IPS-20b (cell line): Measurements from ENCODE around the gene RNF212.

ENCODE experiments used
- H3K27ac ChIP-seq: one replicate; pipeline ENCODE4 v1.5.1; 2013; ENCODE audit warnings: low read length
- H3K27me3 ChIP-seq: 2 replicates; pipeline ENCODE4 v1.6.1; 2013; ENCODE audit warnings: mild to moderate bottlenecking, low read length, inconsistent platforms; ENCODE audit not compliant: insufficient read depth
- H3K36me3 ChIP-seq: 2 replicates; pipeline ENCODE4 v1.6.1; 2013; ENCODE audit warnings: low read depth, mild to moderate bottlenecking, inconsistent platforms, low read length, moderate library complexity; ENCODE audit not compliant: insufficient read depth
- H3K4me1 ChIP-seq: 2 replicates; pipeline ENCODE4 v1.6.1; 2013; ENCODE audit warnings: mild to moderate bottlenecking, control low read depth, inconsistent platforms, low read length, moderate library complexity; ENCODE audit not compliant: insufficient read depth
- H3K4me3 ChIP-seq: 2 replicates; pipeline ENCODE4 v1.5.1; 2013; ENCODE audit warnings: mild to moderate bottlenecking, low read length, inconsistent platforms
- H3K9ac ChIP-seq: 2 replicates; pipeline ENCODE4 v1.6.1; 2013; ENCODE audit warnings: low read depth, mild to moderate bottlenecking, inconsistent platforms, low read length, moderate library complexity
- H3K9me3 ChIP-seq: 2 replicates; pipeline ENCODE4 v1.6.1; 2013; ENCODE audit warnings: mild to moderate bottlenecking, low read depth, low read length, inconsistent platforms; ENCODE audit not compliant: insufficient read depth

The RNF212 gene, protein sequence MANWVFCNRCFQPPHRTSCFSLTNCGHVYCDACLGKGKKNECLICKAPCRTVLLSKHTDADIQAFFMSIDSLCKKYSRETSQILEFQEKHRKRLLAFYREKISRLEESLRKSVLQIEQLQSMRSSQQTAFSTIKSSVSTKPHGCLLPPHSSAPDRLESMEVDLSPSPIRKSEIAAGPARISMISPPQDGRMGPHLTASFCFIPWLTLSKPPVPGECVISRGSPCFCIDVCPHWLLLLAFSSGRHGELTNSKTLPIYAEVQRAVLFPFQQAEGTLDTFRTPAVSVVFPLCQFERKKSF

DNA sequence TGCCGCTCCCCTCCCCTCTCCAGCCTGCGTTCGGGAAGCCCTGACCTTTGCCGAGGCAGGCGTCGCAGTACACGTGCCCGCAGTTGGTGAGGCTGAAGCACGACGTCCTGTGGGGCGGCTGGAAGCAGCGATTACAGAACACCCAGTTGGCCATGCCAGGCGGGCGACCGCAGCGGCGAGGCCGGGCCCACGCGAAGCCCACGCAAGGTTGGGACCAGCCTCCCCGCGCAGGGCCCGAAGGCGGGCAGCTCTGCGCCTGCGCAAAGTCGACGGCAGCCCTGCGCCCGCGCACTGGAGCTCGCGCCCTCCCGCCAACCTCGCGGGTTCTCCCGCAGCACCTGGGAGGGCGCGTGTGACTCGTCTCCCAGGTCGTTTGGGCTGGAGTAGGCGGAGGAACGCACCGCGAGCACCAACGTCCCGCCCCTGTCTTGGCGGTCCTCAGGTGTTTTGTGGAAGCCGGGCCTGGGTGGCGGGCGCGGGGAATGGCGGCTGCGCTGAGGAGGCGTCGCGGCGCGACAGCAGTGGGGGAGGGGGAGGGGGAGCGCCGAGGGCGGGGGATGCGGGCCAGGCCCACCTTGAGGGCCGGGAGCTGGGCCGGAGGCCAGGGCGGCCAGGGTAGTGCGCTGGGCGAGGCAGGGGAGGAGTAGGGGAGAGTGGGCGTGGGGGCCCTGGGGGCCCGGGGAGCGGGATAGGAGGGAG, at the start of gene RNF212:
Gene RNF212, minus strand, starts transcription at position 254 of the 699 bp plus-strand sequence. Its CDS starts 100 bp downstream, at position 154.
- no peak within 1 kb of the TSS for H3K9ac ChIP-seq
- H3K27ac ChIP-seq: no peak within 1 kb of the TSS
- peak within 1 kb of the TSS; percentile 55; the same call in 1 of the 2 replicates for H3K4me3 ChIP-seq

GRCh38 chr4:1160351-1160750, 47.0 kb upstream of the RNF212 start:
- peaks cover under 1% of the 10 kb centered on the region for H3K27me3 ChIP-seq
- no peak overlapping the region for H3K27ac ChIP-seq
- no peak overlapping the region for H3K9ac ChIP-seq
- peaks cover 12% of the 10 kb centered on the region for H3K9me3 ChIP-seq
- no peak overlapping the region for H3K4me3 ChIP-seq
- H3K36me3 ChIP-seq: no peaks in the 10 kb centered on the region
- H3K4me1 ChIP-seq: no peaks in the 10 kb centered on the region

More for the DNA sequence above, at the start of gene RNF212:
- H3K4me1 ChIP-seq: no peaks in the 10 kb centered on the region
- H3K36me3 ChIP-seq: no peaks in the 10 kb centered on the region
- no peaks in the 10 kb centered on the region for H3K9me3 ChIP-seq
- H3K27me3 ChIP-seq: peaks cover 61% of the 10 kb centered on the region

DNA sequence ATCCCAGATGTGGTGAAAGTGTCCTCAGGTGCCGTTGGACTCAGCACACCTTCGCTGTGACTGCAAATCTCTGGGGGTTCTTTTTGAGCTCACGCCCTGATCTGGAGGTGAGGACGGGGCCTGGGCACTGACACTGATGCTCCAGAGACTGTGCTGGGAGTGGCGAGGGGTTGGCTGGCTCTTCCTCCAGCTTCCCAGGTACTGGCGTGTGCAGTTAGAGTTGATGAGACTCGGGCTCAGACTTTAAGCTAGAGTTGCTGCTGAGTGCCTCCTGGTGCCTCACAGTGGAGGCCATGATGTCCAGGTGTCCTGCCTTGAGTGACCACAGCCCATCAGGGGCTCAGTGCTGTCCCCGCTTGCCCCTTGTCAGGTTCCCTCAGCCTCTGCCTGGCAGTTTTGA, 42.7 kb upstream of the RNF212 start:
- no peak overlapping the region for H3K9ac ChIP-seq
- no peak overlapping the region for H3K27ac ChIP-seq
- H3K4me1 ChIP-seq: no peaks in the 10 kb centered on the region
- H3K9me3 ChIP-seq: peaks cover 12% of the 10 kb centered on the region
- H3K36me3 ChIP-seq: no peaks in the 10 kb centered on the region
- H3K27me3 ChIP-seq: peaks cover 4% of the 10 kb centered on the region; the same call in 1 of the 2 replicates
- no peak overlapping the region for H3K4me3 ChIP-seq

DNA sequence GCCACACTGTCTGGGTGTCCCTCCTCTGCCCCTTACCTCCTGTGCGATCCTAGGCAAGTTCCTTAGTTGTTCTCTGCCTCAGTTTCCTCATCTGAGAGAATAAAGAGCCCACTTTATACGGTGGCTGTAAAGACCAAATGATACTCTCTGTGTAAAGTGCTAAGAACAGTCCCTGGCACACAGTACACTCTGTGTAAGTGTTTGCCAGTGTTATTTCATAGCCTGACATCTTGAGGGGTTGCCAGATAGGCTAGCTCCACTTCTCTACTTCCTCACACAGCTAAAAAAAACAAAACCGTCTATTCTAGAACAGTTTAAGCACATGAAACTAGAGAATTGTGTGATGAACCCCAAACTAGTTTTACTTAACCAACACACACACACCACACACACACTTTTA, 42.0 kb upstream of the RNF212 start:
- Histone ChIP-seq H3K27ac (no peak overlapping the region), H3K36me3 (no peaks in the 10 kb centered on the region), H3K4me1 (no peaks in the 10 kb centered on the region), H3K27me3 (peaks cover 4% of the 10 kb centered on the region; the same call in 1 of the 2 replicates), H3K9ac (no peak overlapping the region), H3K9me3 (peaks cover 12% of the 10 kb centered on the region), H3K4me3 (no peak overlapping the region)

- Histone ChIP-seq H3K27me3 (peaks cover 4% of the 10 kb centered on the region; the same call in 1 of the 2 replicates), H3K9ac (no peak overlapping the region), H3K4me3 (no peak overlapping the region), H3K27ac (no peak overlapping the region), H3K9me3 (peaks cover 12% of the 10 kb centered on the region), H3K4me1 (no peaks in the 10 kb centered on the region), H3K36me3 (no peaks in the 10 kb centered on the region)
These were observed 41.3 kb upstream of the RNF212 start for GRCh38 chr4:1154523-1155182.

GRCh38 chr4:1154126-1154522, 40.8 kb upstream of the RNF212 start:
- Histone ChIP-seq H3K9me3 (peaks cover 12% of the 10 kb centered on the region), H3K27ac (no peak overlapping the region), H3K4me1 (no peaks in the 10 kb centered on the region), H3K9ac (no peak overlapping the region), H3K4me3 (no peak overlapping the region), H3K27me3 (peaks cover 4% of the 10 kb centered on the region; the same call in 1 of the 2 replicates), H3K36me3 (no peaks in the 10 kb centered on the region)

DNA sequence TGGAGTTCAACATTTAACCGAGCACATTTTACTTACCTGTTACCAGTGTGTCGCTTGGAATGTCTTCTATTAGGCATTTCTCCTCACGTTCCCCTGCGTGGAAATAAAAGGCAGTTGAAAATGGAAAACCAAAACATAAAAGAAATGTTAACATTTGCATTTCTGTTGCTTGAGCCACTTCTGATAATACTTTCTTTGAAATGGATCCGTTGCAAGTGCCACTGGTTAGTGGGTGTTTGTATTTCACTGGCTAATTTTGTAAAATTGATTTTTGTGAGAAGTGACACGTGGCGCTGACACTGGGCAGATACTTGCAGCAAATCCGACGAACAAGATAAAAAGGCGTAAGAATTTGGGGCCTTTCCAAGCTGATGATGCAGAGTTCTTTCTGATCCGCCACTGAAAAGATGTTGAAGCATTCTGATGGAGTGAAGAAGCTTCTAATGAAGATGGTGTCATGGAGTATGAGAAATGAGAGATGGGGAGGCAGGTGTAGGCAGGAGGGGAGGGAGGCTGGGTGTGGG, 40.3 kb upstream of the RNF212 start:
- H3K9ac ChIP-seq: no peak overlapping the region
- no peaks in the 10 kb centered on the region for H3K36me3 ChIP-seq
- no peaks in the 10 kb centered on the region for H3K4me1 ChIP-seq
- H3K9me3 ChIP-seq: peaks cover 11% of the 10 kb centered on the region
- peaks cover 4% of the 10 kb centered on the region; the same call in 1 of the 2 replicates for H3K27me3 ChIP-seq
- H3K27ac ChIP-seq: no peak overlapping the region
- H3K4me3 ChIP-seq: no peak overlapping the region

DNA sequence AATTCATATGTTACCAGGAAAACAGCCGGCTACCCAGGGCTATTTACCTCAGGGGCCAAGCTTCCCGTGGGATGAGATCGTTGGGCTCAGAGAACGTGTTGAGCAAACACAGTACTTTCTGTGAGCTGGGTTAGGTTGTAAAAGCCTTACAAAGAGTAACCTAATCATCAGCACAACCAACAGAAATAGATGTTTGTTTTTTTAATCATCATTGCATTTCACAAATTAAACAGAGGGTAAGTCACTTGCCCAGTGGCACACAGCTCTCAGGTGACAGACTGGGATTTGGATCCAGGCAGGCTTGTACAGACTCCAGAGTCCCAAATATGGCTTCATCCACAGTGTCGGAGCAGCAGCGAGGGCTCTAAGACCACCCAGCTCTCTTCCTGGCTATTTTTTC, 38.9 kb upstream of the RNF212 start:
- H3K27ac ChIP-seq: no peak overlapping the region
- H3K27me3 ChIP-seq: peaks cover 4% of the 10 kb centered on the region; the same call in 1 of the 2 replicates
- no peaks in the 10 kb centered on the region for H3K36me3 ChIP-seq
- no peak overlapping the region for H3K9ac ChIP-seq
- H3K9me3 ChIP-seq: no peaks in the 10 kb centered on the region; the same call in 1 of the 2 replicates
- H3K4me3 ChIP-seq: no peak overlapping the region
- no peaks in the 10 kb centered on the region for H3K4me1 ChIP-seq

DNA sequence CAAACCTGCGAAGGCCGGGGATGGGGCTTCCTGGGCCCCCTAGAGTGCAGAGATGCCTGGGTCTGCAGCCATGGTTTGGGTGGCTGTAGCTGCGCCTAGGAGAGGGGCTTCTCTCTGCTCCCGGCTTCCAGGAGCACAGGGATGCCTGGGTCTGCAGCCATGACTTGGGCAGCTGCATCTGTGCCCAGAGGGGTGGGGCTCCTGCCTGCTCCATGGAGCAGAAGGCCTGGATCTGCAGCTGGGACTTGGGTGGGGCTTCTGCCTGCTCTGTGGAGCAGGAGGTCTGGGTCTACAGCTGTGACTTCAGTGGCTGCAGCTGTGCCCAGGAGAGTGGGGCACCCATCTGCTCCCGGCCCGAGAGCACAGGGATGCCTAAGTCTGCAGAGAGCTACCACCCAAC, 38.2 kb upstream of the RNF212 start:
- H3K27ac ChIP-seq: no peak overlapping the region
- no peaks in the 10 kb centered on the region for H3K4me1 ChIP-seq
- H3K36me3 ChIP-seq: no peaks in the 10 kb centered on the region
- H3K9ac ChIP-seq: no peak overlapping the region
- no peaks in the 10 kb centered on the region; the same call in 1 of the 2 replicates for H3K9me3 ChIP-seq
- 0 out of 2 replicates have a peak, but pooled peaks cover 4% of the 10 kb centered on the region for H3K27me3 ChIP-seq
- H3K4me3 ChIP-seq: no peak overlapping the region

- H3K36me3 ChIP-seq: no peaks in the 10 kb centered on the region
- no peaks in the 10 kb centered on the region; the same call in 1 of the 2 replicates for H3K9me3 ChIP-seq
- no peaks in the 10 kb centered on the region for H3K4me1 ChIP-seq
- no peak overlapping the region for H3K4me3 ChIP-seq
- no peak overlapping the region for H3K27ac ChIP-seq
- no peak overlapping the region for H3K9ac ChIP-seq
- 0 out of 2 replicates have a peak, but pooled peaks cover 4% of the 10 kb centered on the region for H3K27me3 ChIP-seq
These were observed 37.5 kb upstream of the RNF212 start for GRCh38 chr4:1150875-1151274.

GRCh38 chr4:1139860-1140259, 26.5 kb upstream of the RNF212 start:
- no peaks in the 10 kb centered on the region for H3K36me3 ChIP-seq
- peaks cover 4% of the 10 kb centered on the region for H3K27me3 ChIP-seq
- H3K9me3 ChIP-seq: peaks cover 29% of the 10 kb centered on the region; the same call in 1 of the 2 replicates
- no peak overlapping the region for H3K4me3 ChIP-seq
- H3K4me1 ChIP-seq: no peaks in the 10 kb centered on the region
- no peak overlapping the region for H3K9ac ChIP-seq
- H3K27ac ChIP-seq: no peak overlapping the region
